GM21619 (cell line): ENCODE measurements around the gene RAB42.
"Not testable (repeated sequence)": the region's sequence is repeated elsewhere in the genome, so short reads cannot be mapped to it uniquely, and the experiment has no call there.

Experiments
- ATAC-seq: cut with Tn5 transposase; IDR thresholded peaks from one replicate; pipeline ENCODE4 v1.9.1; 2021; ENCODE audit not compliant: unreplicated experiment

Gene RAB42

DNA sequence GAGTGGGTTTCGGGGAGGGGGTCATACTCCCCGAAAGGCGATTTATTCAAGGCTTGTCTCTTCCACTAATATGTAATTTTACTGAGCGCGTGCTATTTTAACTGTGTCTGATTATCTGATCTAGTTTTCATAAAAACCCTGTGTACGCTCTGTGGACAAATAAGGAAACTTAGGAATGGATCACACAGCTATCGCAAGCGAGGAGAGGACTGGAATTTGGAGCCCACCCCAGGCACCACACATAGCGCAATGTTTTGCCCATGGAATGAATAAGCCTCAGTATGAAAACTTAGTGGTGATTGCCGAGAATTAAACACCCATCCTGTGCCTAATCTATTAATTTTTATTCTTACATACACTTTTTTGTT lies 9.8 kb upstream of the RAB42 start:
- no peak for ATAC-seq

DNA sequence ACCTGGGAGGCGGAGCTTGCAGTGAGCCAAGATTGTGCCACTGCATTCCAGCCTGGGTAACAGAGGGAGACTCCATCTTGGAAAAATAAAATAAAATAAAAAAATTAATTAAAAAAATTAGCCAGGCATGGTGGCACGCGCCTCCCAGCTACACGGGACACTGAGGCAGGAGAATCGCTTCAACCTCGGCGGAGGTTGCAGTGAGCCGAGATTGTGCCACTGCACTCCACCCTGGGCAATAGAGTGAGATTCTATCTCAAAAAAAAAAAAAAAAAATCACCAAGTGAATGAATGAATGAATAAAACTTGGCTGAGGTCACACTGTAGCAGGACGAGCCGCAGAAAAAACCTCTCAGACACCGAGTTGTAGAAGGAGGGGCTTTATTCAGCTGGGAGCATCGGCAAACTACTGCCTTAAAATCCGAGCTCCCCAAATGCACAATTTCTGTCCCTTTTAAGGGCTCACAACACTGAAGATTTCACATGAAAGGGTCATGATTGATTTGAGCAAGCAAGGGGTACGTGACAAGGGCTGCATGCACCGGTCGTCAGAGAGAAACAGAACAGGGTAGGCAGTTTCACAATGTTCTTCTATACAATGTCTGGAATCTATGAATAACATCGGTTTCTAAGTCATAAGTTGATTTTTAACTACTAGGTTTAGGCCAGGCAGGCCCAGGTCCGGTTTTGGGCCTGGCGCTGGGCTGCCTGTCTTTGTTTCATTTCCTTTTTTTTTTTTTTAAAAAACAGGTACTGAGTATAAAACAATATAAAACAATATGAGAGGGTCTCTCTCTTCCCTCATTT lies 5.3 kb upstream of the RAB42 start:
- not testable (repeated sequence) for ATAC-seq

DNA sequence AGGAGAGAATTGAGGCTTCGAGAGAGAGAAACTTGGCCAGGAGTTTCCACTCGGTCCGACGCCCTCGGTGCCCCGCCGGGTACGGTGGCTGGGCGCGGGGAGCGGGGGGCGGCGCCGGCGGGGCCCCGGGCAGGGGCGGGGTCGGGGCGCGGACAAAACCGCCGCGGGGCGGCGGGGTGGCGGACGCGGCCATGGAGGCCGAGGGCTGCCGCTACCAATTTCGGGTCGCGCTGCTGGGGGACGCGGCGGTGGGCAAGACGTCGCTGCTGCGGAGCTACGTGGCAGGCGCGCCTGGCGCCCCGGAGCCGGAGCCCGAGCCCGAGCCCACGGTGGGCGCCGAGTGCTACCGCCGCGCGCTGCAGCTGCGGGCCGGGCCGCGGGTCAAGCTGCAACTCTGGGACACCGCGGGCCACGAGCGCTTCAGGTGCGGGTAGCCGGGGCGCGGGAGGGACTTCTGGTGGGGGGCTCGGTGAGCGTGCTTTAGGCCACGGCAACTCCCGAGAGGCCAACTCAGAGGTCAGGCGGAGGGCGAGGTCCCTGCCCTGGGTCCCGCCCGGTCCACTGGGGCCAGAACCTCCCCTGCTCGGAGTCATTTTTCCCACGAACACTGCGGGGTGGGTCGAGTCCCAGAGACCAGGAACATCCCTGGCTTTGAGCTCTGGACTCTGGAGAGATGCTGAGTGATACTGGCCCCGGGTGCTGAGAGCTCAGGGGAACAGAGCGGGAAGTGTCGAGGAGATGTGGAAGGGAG lies 431 bp downstream of the RAB42 start:
- no peak for ATAC-seq

GRCh38 chr1:28593988-28594356 lies 1.9 kb downstream of the RAB42 start:
- not testable (repeated sequence) for ATAC-seq

- ATAC-seq: not testable (repeated sequence)
Measured at GRCh38 chr1:28594686-28595411, 2.8 kb downstream of the RAB42 start.

DNA sequence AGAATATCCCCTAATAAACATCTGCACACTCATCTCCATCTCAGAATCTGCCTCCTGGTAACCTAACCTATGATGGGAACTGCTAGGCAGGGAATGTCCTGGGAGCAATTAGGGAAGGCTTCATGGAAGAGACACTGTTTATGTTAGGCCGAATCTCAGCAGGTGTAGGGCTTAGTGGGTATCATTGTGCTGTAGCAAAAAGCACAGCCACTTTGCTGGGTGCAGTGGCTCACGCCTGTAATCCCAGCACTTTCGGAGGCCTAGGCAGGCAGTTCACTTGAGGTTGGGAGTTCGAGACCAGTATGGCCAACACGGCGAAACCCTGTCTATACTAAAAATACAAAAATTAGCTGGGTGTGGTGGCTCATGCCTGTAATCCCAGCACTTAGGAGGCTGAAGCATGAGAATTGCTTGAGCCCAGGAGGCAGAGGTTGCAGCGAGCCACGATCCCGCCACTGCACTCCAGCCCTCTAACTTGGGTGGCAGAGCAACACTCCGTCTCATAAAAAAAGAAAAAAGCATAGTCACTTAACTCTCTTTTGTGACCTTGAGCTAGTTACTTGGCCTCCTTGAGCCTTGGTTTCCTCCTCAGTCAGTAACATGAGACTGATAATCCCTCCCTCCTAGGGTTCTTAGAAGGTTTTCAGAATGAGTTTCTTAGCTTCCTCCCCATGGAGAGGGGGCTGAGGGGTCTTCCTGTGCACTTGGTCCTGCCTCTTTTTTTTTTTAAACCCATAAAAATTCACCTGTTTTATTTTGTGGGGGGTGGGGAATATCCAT lies 3.5 kb downstream of the RAB42 start:
- ATAC-seq: no peak

DNA sequence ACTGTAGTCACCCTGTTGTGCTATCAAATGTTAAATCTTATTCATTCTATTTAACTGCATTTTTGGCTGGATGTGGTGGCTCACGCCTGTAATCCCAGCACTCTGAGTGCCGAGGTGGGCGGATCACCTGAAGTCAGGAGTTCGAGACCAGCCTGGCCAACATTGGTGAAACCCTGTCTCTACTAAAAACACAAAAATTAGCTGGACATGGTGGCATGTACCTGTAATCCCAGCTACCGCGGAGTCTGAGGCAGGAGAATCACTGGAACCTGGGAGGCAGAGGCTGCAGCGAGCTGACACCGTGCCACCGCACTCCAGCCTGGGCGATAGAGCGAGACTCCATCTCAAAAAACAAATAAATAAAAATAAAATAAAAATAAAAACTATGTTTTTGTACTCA lies 4.2 kb downstream of the RAB42 start:
- ATAC-seq: not testable (repeated sequence)

GRCh38 chr1:28601696-28602095 lies 9.6 kb downstream of the RAB42 start:
- ATAC-seq: peak; percentile 57

GRCh38 chr1:28602536-28603439 lies 10.7 kb downstream of the RAB42 start:
- ATAC-seq: no peak

- no peak for ATAC-seq
Measured at GRCh38 chr1:28604411-28604810, 12.3 kb downstream of the RAB42 start.

GRCh38 chr1:28604962-28605361 lies 12.9 kb downstream of the RAB42 start:
- ATAC-seq: no peak

DNA sequence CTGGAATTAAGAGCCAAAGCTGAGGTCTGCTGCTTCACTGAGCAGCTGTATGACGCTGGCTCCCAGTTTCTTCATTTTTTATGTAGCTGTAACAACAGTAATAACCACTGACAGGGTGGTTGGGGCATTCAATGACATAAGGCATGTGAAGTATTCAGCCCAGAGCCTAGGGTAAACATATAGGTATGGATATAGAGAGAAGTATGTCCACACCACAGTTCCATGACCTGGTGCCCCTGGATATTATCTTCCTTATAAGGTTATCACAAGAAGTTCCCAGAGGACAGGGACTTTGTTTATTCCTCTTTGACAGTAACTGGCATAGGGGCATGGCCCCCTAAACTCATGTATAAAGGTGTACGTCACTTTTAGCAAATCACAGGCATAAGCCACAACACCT lies 14.7 kb downstream of the RAB42 start:
- ATAC-seq: no peak

DNA sequence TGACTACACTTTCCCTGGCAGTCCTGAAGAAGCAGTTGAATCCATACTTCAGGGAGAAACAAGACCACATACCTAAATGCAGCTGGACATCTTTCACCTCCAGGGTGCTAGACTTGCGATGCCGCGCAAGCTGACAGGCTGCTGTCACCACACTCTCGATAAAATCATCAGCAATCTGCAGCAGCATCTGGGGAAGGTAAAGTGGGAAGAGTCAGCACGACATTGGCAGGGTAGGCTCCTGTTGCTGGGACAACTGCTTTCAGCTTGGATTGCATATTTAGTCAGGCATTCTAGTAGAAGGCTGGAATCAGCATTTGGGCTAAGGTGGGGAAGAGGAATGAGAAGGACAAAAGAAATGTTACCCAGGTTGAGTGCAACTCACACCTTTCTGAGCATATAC lies 21.1 kb downstream of the RAB42 start:
- no peak for ATAC-seq

GRCh38 chr1:28631713-28632112 lies 39.6 kb downstream of the RAB42 start:
- no peak for ATAC-seq

GRCh38 chr1:28632560-28632959 lies 40.5 kb downstream of the RAB42 start:
- ATAC-seq: no peak

DNA sequence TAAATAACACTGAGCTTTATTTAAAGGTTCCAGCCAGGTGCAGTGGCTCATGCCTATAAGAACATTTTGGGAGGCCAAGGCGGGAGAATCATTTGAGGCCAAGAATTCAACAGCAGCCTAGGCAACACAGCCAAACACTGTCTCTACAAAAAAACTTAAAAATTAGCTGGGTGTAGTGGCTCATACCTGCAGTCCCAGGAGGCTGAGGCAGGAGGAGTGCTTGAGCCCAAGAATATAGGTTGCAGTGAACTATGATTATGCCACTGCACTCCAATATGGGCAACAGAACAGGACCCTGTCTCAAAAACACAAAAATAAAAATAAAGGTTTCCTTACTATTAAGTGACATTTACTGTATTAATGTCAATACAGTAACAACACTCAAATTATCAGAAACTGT lies 48.7 kb downstream of the RAB42 start:
- no peak for ATAC-seq

DNA sequence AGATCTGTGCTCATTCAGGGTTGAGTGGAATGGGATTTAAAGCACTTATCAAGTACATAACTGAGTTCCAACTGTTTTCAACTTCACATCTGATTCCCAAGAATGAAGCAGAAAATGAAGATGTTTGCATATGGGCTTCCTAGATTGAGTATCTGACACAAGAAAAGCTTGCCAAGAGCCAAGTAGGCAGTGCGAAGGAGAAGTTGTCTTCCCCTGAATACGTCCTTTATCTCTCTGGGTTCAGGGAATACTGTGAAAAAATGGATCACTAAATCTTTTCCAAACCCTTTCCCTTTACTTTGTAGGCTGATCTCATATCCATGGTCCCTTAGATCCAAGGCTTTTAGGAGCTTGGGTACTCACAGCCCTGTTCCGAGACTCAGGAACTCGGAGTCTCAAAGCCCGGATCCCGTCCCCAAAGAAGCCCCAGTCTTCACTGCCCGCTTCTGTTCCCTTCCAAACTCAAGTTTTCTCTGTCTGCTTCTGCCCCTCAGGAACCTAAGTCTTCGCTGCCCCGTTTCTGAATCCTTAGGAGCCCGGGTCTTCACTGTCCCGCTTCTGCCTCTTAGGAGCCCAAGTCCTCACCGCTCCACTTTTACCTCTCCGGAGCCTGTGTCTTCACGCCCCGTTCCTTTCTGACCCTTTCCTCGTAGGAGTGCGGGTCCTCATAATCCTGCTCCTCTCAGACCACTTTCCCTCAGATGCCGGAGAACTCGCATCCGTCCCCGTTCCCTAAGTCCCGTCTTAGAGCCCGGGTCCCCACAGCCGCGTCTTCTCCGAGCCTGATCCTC lies 50.2 kb downstream of the RAB42 start:
- peak; percentile 14 for ATAC-seq

DNA sequence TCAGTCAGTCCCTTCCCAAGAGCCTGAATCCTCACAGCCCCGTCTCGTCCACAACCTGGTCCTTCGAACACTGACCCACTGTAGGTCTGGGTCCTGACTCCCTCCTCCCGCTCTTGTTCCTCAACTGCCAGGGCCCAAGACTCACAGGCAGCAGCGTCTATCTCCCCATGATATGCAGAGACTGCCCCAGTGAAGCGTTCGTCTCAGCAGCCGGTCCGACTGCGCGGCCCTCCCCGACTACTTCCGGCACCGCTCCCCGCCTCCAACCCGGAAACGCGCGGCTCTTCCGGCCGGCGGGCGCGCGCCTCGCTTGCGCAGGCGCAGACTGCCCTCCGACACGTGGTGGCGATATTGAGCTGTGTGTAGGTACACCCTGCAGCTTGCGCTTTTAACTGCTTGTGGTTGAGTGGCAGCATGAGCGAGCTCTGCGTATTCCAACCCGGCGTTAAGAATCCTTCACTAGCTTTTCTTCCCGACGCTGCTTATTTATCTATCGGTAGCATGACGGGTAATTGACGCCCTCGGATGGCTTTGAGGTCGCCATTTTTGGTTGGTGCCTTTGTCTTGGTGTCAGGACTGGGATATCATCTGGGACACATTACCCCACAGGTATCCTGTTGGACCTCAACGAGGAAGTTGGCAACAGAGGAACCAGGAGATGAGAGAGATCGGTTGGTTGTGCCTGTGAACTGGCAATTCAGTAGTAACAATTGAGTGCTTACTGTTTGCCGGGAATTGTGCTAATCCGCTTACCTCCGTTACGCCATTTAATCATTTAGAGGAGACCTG lies 51.0 kb downstream of the RAB42 start, which contains the start of gene TAF12:
Gene TAF12 (minus strand): TSS at position 221 of the 789 bp plus-strand sequence. CDS start 20,986 bp downstream, outside the sequence.
- peak; percentile 72 for ATAC-seq
